Measurements from ENCODE around the gene SLC38A1. TPM values are rescaled to one million over a fixed set of nuclear protein-coding genes. Genes with fewer than 3 reads are reported as not detected.

Gene SLC38A1
- total RNA-seq, 1 donor from 2014 or later = 314 TPM

GRCh38 chr12:46134852-46135251, 134.0 kb downstream of the SLC38A1 start:
- ATAC-seq (ENCODE audit: low read depth) (no peak), DNase-seq (no peak)
- no peak for TF ChIP-seq CTCF (IDR thresholded peaks at IDR 0.05)
- Mint-ChIP-seq H3K4me1 (no peaks in the 10 kb centered on the region), H3K9me3 (no peaks in the 10 kb centered on the region), H3K36me3 (ENCODE audit: low read depth) (no peaks in the 10 kb centered on the region), H3K27ac (no peak overlapping the region), H3K4me3 (no peak overlapping the region), H3K27me3 (peaks cover 4% of the 10 kb centered on the region)
- intact Hi-C loops (cut with micrococcal nuclease) = no loop called here
- CTCF ChIA-PET = interaction anchor here (1.0 to 1.7 kb wide), 3 partner anchors 10 to 168 kb away, joined by 3 to 4 read pairs (median 4); no protein-coding TSS in a partner anchor
- POLR2A ChIA-PET = no interaction called here

GRCh38 chr12:46134205-46134811, 134.5 kb downstream of the SLC38A1 start:
- POLR2A ChIA-PET = no interaction called here
- intact Hi-C loops (cut with micrococcal nuclease) = no loop called here

GRCh38 chr12:46133751-46134150, 135.1 kb downstream of the SLC38A1 start:
- Mint-ChIP-seq H3K4me3 (no peak overlapping the region), H3K27me3 (peaks cover 4% of the 10 kb centered on the region), H3K36me3 (ENCODE audit: low read depth) (no peaks in the 10 kb centered on the region), H3K4me1 (no peaks in the 10 kb centered on the region), H3K27ac (no peak overlapping the region), H3K9me3 (no peaks in the 10 kb centered on the region)
- ATAC-seq (ENCODE audit: low read depth) (no peak), DNase-seq (no peak)
- ChIA-PET POLR2A (no interaction called here), CTCF (interaction anchor here (1.4 to 1.7 kb wide), 2 partner anchors 9 to 26 kb away, joined by 4 read pairs; no protein-coding TSS in a partner anchor)
- no peak for TF ChIP-seq CTCF (IDR thresholded peaks at IDR 0.05)
- intact Hi-C loops (cut with micrococcal nuclease) = no loop called here

More at GRCh38 chr12:46134205-46134811, 134.5 kb downstream of the SLC38A1 start:
- Mint-ChIP-seq H3K36me3 (ENCODE audit: low read depth) (no peaks in the 10 kb centered on the region), H3K4me1 (no peaks in the 10 kb centered on the region), H3K4me3 (no peak overlapping the region), H3K27me3 (peaks cover 4% of the 10 kb centered on the region), H3K9me3 (no peaks in the 10 kb centered on the region), H3K27ac (no peak overlapping the region)
- DNase-seq = no peak
- CTCF ChIA-PET = interaction anchor here (1.0 to 1.7 kb wide), 3 partner anchors 9 to 169 kb away, joined by 3 to 4 read pairs (median 4); no protein-coding TSS in a partner anchor
- no peak for ATAC-seq (ENCODE audit: low read depth)
- no peak for TF ChIP-seq CTCF (IDR thresholded peaks at IDR 0.05)

Other genes starting within 250 kb of the SLC38A1 start
- 231 and 247 TPM in 2 replicates for gene SLC38A2, start 103.7 kb upstream of the SLC38A1 start, total RNA-seq